Activated CD4-positive, alpha-beta T cell treated with anti-CD3 and anti-CD28 coated beads, Interleukin-2, amount 50 U/mL, for 4 hours (primary cell): ENCODE results near the gene SRPRB.

Source experiments
- DNase-seq, 2 experiments: peaks; one replicate each; pipeline ENCODE4 v3.0.0-alpha.2; 2020

SRPRB gene

GRCh38 chr3:133805702-133806475 lies at the start of gene SRPRB:
TSS of gene SRPRB (plus strand) at chr3:133805815. CDS start at chr3:133805849, 34 bp downstream.
- peak; percentile 94 to 97 for DNase-seq

DNA sequence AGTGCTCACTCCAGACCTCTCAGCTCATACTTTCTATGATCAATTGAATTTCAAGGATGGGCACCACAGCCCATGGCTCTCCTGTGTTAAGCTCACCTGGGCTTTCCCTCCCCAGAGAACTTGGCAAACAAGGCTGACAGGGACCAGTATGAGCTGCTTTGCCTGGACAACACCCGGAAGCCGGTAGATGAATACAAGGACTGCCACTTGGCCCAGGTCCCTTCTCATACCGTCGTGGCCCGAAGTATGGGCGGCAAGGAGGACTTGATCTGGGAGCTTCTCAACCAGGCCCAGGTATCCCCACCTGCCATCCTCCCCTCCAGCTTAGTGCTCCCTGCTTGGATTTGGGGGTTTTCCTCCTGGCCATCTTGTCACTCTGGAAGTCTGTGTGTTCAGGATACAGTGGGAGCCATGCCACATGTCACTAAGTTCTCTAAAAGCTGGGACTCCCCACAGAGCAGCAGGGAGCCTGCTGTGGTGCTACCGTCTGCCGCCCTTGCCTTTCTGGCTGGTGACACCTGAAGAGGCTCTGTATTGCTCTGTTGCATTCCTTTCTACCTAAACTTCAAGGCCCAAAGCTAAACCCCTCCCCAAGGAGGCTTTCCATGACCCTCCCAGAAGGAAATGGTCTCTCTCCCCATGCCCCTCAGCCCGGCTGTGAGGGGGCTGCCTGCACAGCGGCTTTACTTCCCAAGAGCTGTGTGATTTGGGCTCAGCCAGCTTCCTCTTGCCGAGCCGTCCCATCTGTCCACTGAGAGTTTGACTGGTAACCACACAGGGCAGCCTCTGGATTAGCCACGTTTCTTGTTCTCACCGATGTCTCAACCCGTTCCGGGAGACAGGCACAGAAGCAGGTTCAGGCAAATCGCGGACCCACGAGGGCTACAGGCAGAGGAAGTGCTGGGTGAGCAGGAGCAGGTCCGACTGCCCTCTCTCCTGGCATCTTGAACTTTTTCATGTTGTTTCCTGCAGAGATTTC lies 48.6 kb upstream of the SRPRB start:
- DNase-seq: no peak

- no peak for DNase-seq
Measured at GRCh38 chr3:133757701-133758567, 47.7 kb upstream of the SRPRB start.

DNA sequence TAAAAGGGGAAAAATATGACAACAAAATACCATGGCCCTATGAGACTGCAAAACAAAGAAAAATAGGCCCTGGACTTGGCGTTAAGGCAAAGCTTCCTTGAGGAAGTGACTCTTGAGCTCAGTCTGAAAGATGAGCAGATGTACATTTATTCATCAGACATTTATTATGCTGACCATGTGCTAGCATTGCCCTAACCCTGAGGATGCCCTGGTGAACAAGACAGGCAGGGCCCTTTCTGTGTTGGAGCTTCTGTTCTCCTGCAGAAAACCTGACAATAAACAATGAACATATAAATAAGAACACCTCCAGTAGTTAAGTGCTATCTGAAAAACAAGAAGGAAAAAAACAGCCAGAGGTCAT lies 47.1 kb upstream of the SRPRB start:
- no peak for DNase-seq

DNA sequence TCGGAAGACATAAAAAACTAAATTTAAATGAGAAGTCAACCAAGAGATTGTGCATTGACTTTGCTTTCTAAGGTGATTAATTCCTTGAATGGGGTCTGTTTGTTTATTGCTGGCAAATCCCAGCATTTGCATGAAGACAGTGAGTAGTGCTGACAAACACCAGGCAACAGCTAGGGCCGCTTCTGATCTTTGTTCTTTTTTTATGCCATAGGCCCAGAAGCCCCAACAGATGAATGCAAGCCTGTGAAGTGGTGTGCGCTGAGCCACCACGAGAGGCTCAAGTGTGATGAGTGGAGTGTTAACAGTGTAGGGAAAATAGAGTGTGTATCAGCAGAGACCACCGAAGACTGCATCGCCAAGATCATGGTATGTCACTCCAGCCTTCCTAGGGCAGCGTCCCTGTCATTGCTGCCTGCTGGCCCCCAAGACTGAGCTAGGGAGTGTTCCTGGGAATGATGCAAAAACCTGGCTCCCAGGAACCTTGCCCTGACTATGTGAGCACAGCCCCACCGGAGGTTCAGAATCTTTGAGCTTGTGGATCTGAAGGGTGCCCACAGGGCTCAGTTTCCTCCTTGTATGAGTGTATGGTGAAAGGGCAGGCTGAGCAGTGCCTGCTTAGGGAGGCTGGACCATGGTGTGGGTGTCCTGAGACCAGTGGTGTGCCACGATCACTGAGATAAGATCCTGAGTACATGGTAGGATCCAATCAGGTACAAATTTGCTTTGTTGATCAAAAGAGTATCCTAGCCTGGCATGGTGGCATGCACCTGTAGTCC lies 46.5 kb upstream of the SRPRB start:
- no peak for DNase-seq

DNA sequence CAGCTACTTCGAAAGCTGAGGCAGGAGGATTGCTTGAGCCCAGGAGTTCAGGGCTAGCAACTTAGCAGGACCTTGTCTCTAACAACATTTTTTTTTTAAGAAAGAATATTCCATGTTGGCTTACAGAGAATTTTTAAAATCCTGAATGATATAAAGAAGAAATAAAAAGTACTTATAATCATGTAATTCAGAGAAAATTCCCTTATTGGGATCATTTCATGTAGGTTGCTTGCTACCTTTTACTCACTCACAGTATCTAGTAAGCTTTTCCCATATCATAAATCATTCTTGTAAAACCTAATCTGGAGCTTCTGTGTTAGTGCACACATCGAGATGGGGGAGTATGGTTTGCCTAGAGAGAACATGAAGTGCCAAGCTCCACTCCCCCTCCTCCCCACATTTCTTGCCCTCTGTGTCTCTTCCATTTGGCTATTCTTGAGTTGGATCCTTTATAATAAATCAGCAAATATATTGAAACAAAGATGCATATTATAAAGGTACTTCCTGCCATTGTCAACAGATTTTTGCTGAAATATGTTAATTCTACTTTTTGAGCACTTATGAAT lies 45.8 kb upstream of the SRPRB start:
- DNase-seq: no peak

- no peak for DNase-seq
Measured at GRCh38 chr3:133760916-133761315, 44.7 kb upstream of the SRPRB start.

DNA sequence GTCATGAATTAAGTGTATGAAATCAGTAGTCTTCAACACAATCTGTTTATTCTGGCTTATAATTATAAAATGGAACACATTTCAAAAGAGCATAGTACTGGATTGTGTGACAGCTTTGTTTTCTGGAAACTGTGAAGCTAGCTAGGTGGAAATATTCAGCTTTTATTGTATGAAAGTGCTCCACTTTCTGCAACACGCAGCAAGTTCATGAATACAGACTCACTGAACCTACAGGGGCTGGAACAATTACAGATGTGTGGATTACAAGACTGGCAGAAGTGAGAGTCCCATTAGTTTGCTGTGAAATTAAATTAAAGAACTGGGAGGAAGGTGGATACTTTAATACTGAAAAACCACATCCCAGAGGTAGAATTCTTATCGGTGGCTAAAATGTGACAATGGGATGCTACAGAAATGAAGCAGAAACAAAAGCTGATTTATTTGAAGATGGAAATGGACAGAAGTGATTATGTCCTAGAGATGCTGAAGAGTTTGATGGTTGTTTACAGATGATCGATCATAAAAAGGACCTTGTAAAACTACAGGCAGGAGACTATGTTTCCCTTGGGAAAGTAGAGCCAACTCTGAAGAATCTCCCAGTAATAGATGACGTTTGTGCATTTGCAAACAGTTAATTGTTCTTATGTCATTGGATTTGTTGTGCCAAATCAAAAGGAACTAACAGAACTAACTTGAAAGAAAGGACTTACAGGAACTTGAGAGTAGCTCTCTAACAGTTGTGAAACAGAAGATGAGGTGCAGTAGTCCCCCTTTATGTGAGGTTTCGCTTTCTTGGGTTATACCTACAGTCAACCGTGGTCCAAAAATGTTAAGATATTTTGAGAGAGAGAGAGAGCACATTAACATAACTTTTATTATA lies 43.8 kb upstream of the SRPRB start:
- no peak for DNase-seq

GRCh38 chr3:133762539-133762938 lies 43.1 kb upstream of the SRPRB start:
- no peak for DNase-seq

- no peak for DNase-seq
Measured at GRCh38 chr3:133763797-133764683, 41.6 kb upstream of the SRPRB start.

DNA sequence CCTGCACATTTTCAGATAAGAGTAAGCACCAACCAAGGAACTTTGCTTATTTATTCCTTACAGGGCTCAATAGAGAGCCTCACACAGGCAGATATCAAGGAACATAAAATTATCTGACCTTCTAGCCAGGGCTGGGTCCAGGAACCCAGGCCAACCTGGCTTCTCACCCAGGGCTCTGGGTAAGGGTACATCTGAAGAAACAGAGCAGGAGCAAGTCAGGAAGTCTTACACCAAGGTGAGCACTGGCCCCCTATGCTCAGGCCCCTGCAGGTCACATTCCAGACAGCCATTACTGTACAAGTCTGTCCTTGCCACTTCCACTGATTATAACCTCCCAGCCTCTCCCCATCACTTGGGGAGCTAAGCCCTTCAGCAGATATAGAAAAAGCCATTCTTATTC lies 40.4 kb upstream of the SRPRB start:
- no peak for DNase-seq

DNA sequence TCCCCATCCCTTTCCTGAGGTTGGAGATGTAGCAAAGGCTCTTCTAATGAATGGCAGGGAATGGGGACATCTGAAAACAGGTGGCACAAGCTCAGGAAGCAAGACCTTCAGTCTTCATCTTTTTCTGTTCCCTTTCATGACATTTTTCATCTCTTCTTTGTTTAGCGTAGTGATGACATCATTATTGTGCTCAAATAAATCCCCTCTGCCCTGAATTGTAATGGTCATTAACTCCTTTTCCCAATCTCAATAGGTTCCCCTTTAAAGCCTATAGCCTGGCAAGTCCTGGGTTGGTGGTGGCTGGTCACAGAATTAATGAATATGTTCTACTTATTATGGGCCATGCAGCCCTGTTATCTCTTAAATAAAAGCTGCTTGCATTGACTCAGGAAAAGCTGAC lies 38.0 kb upstream of the SRPRB start:
- no peak for DNase-seq

GRCh38 chr3:133769536-133769935 lies 36.1 kb upstream of the SRPRB start:
- no peak for DNase-seq

DNA sequence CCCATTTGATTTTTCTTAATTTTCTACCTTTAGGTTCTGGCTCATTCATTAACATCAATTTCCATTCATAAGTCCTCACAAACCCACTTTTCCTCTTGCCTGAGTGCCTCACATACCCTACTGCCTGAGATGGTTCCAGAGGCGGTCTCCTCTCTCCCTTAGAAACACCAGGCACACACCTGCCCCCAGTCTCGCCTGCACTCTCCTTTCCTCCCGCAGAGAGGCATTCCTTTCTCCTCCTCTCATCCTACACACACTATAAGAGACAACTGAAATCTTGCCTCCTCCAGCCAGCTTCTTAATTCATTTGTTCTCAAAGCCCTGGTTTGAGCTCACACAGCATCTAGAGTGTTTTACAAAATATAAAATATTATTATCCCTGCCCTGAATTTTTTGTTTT lies 31.9 kb upstream of the SRPRB start:
- DNase-seq: no peak

- DNase-seq: no peak
Measured at GRCh38 chr3:133775309-133775708, 30.3 kb upstream of the SRPRB start.

DNA sequence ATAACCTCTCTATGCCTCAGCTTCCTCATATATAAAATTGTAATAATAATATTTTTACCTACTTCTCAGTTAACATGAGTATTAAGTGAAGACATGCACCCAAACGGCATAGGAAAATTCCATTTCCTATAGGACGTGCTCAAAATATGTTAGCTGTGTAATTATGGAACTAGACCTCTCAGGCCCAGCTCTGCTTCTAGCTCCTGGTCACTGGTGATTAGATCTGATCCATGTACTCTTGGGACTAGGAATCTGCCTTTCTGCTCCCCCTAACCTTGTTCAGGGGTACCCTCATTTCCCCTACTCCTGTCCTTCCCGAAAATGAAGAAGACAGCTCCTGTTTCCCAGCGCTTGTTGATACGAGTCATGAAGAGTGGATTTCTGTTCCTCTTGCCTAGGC lies 29.8 kb upstream of the SRPRB start:
- DNase-seq: no peak

- no peak for DNase-seq
Measured at GRCh38 chr3:133776794-133777438, 28.7 kb upstream of the SRPRB start.

DNA sequence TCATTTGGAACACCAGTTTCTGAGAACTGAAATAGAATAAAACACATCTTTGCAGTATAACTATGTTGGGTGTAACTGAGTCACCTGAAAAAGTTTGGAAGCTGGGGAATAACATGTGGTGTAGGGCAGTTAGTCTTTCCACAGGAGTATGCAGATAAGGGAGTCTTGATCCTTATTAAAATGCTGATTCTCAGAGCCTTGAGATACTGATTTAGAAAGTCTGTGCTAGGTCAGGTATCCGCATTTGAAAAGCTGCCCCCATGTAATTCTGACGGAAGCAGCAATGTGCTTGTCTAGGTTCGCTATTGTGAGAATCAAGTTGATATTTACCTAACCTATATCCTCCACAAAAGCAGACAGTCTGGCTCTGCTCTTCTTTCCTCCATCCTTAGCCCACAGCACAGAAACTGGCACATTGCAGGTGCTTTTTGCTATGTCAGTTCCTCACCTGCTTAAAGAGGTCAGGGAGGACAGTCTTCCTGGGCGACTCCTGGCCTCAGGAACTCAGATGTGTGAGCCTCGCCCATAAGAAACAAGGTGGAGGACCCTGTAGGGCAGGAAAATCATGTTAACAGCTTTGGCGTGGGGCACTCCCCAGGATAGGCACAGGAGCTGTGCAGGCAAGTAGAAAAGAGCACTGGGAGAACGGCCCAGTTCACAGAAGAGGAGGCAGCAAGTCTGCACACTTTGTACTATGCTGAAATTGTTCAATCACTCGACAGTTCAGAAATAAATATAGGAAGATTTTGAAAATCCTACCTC lies 27.6 kb upstream of the SRPRB start:
- DNase-seq: no peak
